ENCODE results near the gene KCNQ5.

- TF ChIP-seq CTCF (IDR thresholded peaks at IDR 0.05; ENCODE audit: low read depth, low read length, poor library complexity, severe bottlenecking) (no peak), EZH2phosphoT487 (IDR thresholded peaks at IDR 0.05; ENCODE audit: borderline replicate concordance, low read length) (no peak)
Observed at GRCh38 chr6:72894091-72894490, 272.2 kb downstream of the KCNQ5 start.

All from DOHH2 (cell line).